HepG2 (cell line): ENCODE measurements around the gene NAB2. TPM values are rescaled to one million over a fixed set of nuclear protein-coding genes. Genes with fewer than 3 reads are reported as not detected.

ENCODE experiments used
- ARNTL ChIP-seq: sonication (generic); formaldehyde crosslinking; IDR thresholded peaks from 2 replicates; pipeline ENCODE4 v1.4.0; 2020; ENCODE audit warnings: mild to moderate bottlenecking, missing genetic modification reagents
- CHD2 ChIP-seq: IDR thresholded peaks from 2 replicates; pipeline ENCODE4 v1.6.1; 2011; ENCODE audit warnings: low read depth, low read length, improper control_type of control experiment
- EHMT2 ChIP-seq: fragments of 200-600 bp; sonication (generic); IDR thresholded peaks from 2 replicates; pipeline ENCODE4 v1.7.0; 2017; ENCODE audit warnings: antibody characterized with exemption, low read depth, low read length, borderline replicate concordance
- HNF4A ChIP-seq: sonication (generic); formaldehyde crosslinking; IDR thresholded peaks from 2 replicates; pipeline ENCODE4 v1.4.0; 2020; ENCODE audit warnings: missing genetic modification reagents
- NCOA1 ChIP-seq: sonication (generic); formaldehyde crosslinking; IDR thresholded peaks from 2 replicates; pipeline ENCODE4 v1.9.0; 2021; ENCODE audit warnings: missing genetic modification reagents
- PAWR ChIP-seq: sonication (generic); formaldehyde crosslinking; IDR thresholded peaks from 2 replicates; pipeline ENCODE4 v1.4.0; 2020; ENCODE audit warnings: missing genetic modification reagents, mild to moderate bottlenecking, borderline replicate concordance
- POLR2A ChIP-seq, 2 experiments: IDR thresholded peaks; 2 replicates each; pipeline ENCODE4 v1.6.1; 2011; ENCODE audit warnings: low read depth in 2 of 2, low read length in 2 of 2, mild to moderate bottlenecking in 1 of 2, moderate library complexity in 1 of 2; ENCODE audit not compliant: insufficient read depth in 1 of 2
- ZBTB49 ChIP-seq: sonication (generic); formaldehyde crosslinking; IDR thresholded peaks from 2 replicates; pipeline ENCODE4 v1.4.0; 2020; ENCODE audit warnings: missing genetic modification reagents, borderline replicate concordance
- ZNF292 ChIP-seq: sonication (generic); formaldehyde crosslinking; IDR thresholded peaks from 2 replicates; pipeline ENCODE4 v1.8.1; 2022; ENCODE audit warnings: mild to moderate bottlenecking, low read depth, missing genetic modification reagents, borderline replicate concordance
- ZNF382 ChIP-seq: sonication (generic); formaldehyde crosslinking; IDR thresholded peaks from 2 replicates; pipeline ENCODE4 v1.5.0; 2020; ENCODE audit warnings: missing genetic modification reagents, mild to moderate bottlenecking, borderline replicate concordance
- ZNF552 ChIP-seq: sonication (generic); formaldehyde crosslinking; IDR thresholded peaks from 2 replicates; pipeline ENCODE4 v1.9.0; 2022; ENCODE audit warnings: missing genetic modification reagents, mild to moderate bottlenecking, borderline replicate concordance
- ZNF558 ChIP-seq: sonication (generic); formaldehyde crosslinking; IDR thresholded peaks from 2 replicates; pipeline ENCODE4 v1.9.0; 2022; ENCODE audit warnings: mild to moderate bottlenecking, missing genetic modification reagents, borderline replicate concordance
- ZNF761 ChIP-seq: sonication (generic); formaldehyde crosslinking; conservative IDR thresholded peaks from 2 replicates; pipeline ENCODE4 v1.4.0; 2020; ENCODE audit warnings: mild to moderate bottlenecking, missing genetic modification reagents
- ZNF790 ChIP-seq: sonication (generic); formaldehyde crosslinking; IDR thresholded peaks from 2 replicates; pipeline ENCODE4 v1.8.0; 2022; ENCODE audit warnings: missing genetic modification reagents, mild to moderate bottlenecking, borderline replicate concordance
- ZNF816 ChIP-seq: sonication (generic); formaldehyde crosslinking; IDR thresholded peaks from 2 replicates; pipeline ENCODE4 v1.8.0; 2022; ENCODE audit warnings: missing genetic modification reagents, mild to moderate bottlenecking, borderline replicate concordance
- polyA plus RNA-seq, 8 experiments: library from polyadenylated mRNA; depleted of rRNA in 3 of 8; stranded (reverse) in 7 of 8; unstranded in 1 of 8; fragments of >200 nt; fragmentation: Illumina TruSeq in 4 of 8; extraction: Trizol in 4 of 8; gene quantifications; 2 replicates each; pipeline versions ENCODE4 v1.2.1 to v1.2.3, GENCODE V29; 2011 to 2016; ENCODE audit warnings: low read depth in 4 of 8, missing spikeins in 1 of 8, mixed read lengths in 1 of 8; ENCODE audit not compliant: insufficient read depth in 1 of 8
- total RNA-seq, 5 experiments: library from RNA; depleted of rRNA; stranded (reverse); fragments of >200 nt; fragmentation: Illumina TruSeq; extraction: Trizol; gene quantifications; 2 replicates each; pipeline ENCODE4 v1.2.3, GENCODE V29; 2016; ENCODE audit warnings: low read depth in 1 of 5
- TF ChIP-seq, protein P1 (sequence below): sonication (generic); formaldehyde crosslinking; IDR thresholded peaks from 2 replicates; pipeline ENCODE4 v1.4.0; 2020; ENCODE audit warnings: mild to moderate bottlenecking, low read depth, missing genetic modification reagents
- TF ChIP-seq, protein P2 (sequence below): sonication (generic); formaldehyde crosslinking; IDR thresholded peaks from 2 replicates; pipeline ENCODE4 v1.4.0; 2020; ENCODE audit warnings: mild to moderate bottlenecking, missing genetic modification reagents, borderline replicate concordance
- TF ChIP-seq, protein P3 (sequence below): sonication (generic); formaldehyde crosslinking; IDR thresholded peaks from 2 replicates; pipeline ENCODE4 v1.5.0; 2020; ENCODE audit warnings: missing genetic modification reagents

Gene NAB2
- total and polyA plus RNA-seq, 2 of the 13 experiments (the other 11 are each of a cell fraction or from before 2014, with no cell fraction given) = 11.7 to 12.9 TPM

- TF ChIP-seq PAWR (CRISPR knock-in tag) (no peak), HNF4A (no peak), ZNF790 (no peak), NCOA1 (CRISPR knock-in tag) (peak; percentile 47; the same call in 1 of the 2 replicates), ARNTL (CRISPR knock-in tag) (peak; percentile 94), CHD2 (no peak), ZBTB49 (CRISPR knock-in tag) (no peak), ZNF382 (CRISPR knock-in tag) (no peak), ZNF292 (CRISPR knock-in tag) (no peak), ZNF761 (CRISPR knock-in tag) (no peak), ZNF552 (CRISPR knock-in tag) (no peak), EHMT2 (no peak), POLR2A (IDR thresholded peaks at IDR 0.05; ENCODE audit: insufficient read depth in 1 of 2, low read depth in 2 of 2, low read length in 2 of 2) (peak; percentile 70 to 74), ZNF558 (0 out of 2 replicates have a peak, but pooled peaks have one; percentile 56), ZNF816 (CRISPR knock-in tag) (no peak)
- TF ChIP-seq, protein P1, sequence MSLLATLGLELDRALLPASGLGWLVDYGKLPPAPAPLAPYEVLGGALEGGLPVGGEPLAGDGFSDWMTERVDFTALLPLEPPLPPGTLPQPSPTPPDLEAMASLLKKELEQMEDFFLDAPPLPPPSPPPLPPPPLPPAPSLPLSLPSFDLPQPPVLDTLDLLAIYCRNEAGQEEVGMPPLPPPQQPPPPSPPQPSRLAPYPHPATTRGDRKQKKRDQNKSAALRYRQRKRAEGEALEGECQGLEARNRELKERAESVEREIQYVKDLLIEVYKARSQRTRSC (CRISPR knock-in tag) = no peak
- TF ChIP-seq, protein P2, sequence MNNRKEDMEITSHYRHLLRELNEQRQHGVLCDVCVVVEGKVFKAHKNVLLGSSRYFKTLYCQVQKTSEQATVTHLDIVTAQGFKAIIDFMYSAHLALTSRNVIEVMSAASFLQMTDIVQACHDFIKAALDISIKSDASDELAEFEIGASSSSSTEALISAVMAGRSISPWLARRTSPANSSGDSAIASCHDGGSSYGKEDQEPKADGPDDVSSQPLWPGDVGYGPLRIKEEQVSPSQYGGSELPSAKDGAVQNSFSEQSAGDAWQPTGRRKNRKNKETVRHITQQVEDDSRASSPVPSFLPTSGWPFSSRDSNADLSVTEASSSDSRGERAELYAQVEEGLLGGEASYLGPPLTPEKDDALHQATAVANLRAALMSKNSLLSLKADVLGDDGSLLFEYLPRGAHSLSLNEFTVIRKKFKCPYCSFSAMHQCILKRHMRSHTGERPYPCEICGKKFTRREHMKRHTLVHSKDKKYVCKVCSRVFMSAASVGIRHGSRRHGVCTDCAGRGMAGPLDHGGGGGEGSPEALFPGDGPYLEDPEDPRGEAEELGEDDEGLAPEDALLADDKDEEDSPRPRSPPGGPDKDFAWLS = no peak
- TF ChIP-seq, protein P3, sequence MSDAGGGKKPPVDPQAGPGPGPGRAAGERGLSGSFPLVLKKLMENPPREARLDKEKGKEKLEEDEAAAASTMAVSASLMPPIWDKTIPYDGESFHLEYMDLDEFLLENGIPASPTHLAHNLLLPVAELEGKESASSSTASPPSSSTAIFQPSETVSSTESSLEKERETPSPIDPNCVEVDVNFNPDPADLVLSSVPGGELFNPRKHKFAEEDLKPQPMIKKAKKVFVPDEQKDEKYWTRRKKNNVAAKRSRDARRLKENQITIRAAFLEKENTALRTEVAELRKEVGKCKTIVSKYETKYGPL (CRISPR knock-in tag) = no peak
Observed at GRCh38 chr12:57078519-57079404, 10.2 kb upstream of the NAB2 start, which contains the start of gene NEMP1 (continued).
